Endothelial cell of umbilical vein (primary cell): ENCODE results near the gene SMIM44. TPM values are rescaled to one million over a fixed set of nuclear protein-coding genes. Genes with fewer than 3 reads are reported as not detected.

Source experiments
- BruUV-seq: library from RNA; stranded (reverse); fragments of 400-500 nt; replicated peaks from 2 replicates; lab custom pipeline; 2021; lab: Mats Ljungman, UMichigan
- CTCF ChIA-PET: fragments of 300-600, 350-600 bp; sonication (Branson Sonifier 250); formaldehyde crosslinking; loops from one replicate; lab custom pipeline; 2021; ENCODE audit warnings: antibody characterized with exemption, inconsistent platforms; lab: Charles Lee
- POLR2A ChIA-PET: fragments of 300-600, 350-600 bp; sonication (Branson Sonifier 250); formaldehyde crosslinking; loops from one replicate; lab custom pipeline; 2021; ENCODE audit warnings: antibody characterized with exemption, inconsistent platforms; lab: Charles Lee
- DNase-seq: peaks from one replicate; pipeline ENCODE4 v3.0.0-alpha.2; 2011; ENCODE audit warnings: low read depth, low spot score
- FAIRE-seq: peaks from 2 replicates; lab custom pipeline; 2011; peaks lifted over from hg19 to GRCh38; lab: Jason Lieb, UNC
- H2AFZ ChIP-seq: 2 replicates; pipeline ENCODE4 v1.6.0; 2012; ENCODE audit warnings: low read depth, low read length, control low read depth, inconsistent platforms
- H3K27ac ChIP-seq: 2 replicates; pipeline ENCODE4 v1.5.1; 2011; ENCODE audit warnings: low read depth, mild to moderate bottlenecking, control low read depth, low read length, moderate library complexity; ENCODE audit not compliant: insufficient read depth
- H3K27me3 ChIP-seq, 2 experiments: 2 replicates each; pipeline versions ENCODE4 v1.6.0 to v1.6.1; 2011; ENCODE audit warnings: low read length in 2 of 2, mixed read lengths in 1 of 2; ENCODE audit not compliant: control insufficient read depth in 2 of 2, insufficient read depth in 2 of 2
- H3K36me3 ChIP-seq, 2 experiments: 2 replicates in 1 of 2; 3 replicates in 1 of 2; pipeline ENCODE4 v1.5.1; 2011; ENCODE audit warnings: low read length in 2 of 2, mild to moderate bottlenecking in 1 of 2, moderate library complexity in 1 of 2; ENCODE audit not compliant: control insufficient read depth in 2 of 2, insufficient read depth in 2 of 2; ENCODE audit errors: extremely low read depth in 1 of 2
- H3K4me1 ChIP-seq: 3 replicates; pipeline ENCODE4 v1.5.1; 2011; ENCODE audit warnings: mild to moderate bottlenecking, low read length; ENCODE audit not compliant: control insufficient read depth, insufficient read depth; ENCODE audit errors: extremely low read depth
- H3K4me2 ChIP-seq: 2 replicates; pipeline ENCODE4 v1.6.1; 2011; ENCODE audit warnings: low read length, control low read depth, mixed read lengths; ENCODE audit not compliant: insufficient read depth
- H3K4me3 ChIP-seq, 3 experiments: fragments of 200-600 bp in 1 of 3; sonication (generic), shearing (Covaris generic) in 1 of 3; replicated peaks in 1 of 3; 2 replicates each; pipeline ENCODE4 v1.5.1; 2011 to 2016; ENCODE audit warnings: control low read depth in 3 of 3, low read length in 3 of 3, mild to moderate bottlenecking in 2 of 3, inconsistent platforms in 1 of 3, low read depth in 1 of 3, moderate library complexity in 1 of 3; ENCODE audit not compliant: insufficient read depth in 1 of 3
- H3K79me2 ChIP-seq: 2 replicates; pipeline ENCODE4 v1.6.0; 2012; ENCODE audit warnings: low read length, inconsistent platforms; ENCODE audit not compliant: control insufficient read depth, insufficient read depth
- H3K9ac ChIP-seq: replicated peaks from 2 replicates; pipeline ENCODE3; 2011; ENCODE audit warnings: low read length, control low read depth; ENCODE audit not compliant: insufficient read depth; ENCODE audit errors: extremely low read depth
- H3K9me1 ChIP-seq: replicated peaks from 3 replicates; pipeline ENCODE4 v1.6.0; 2011; ENCODE audit warnings: mild to moderate bottlenecking, low read length; ENCODE audit not compliant: control insufficient read depth, insufficient read depth; ENCODE audit errors: extremely low read depth
- H3K9me3 ChIP-seq: replicated peaks from 2 replicates; pipeline ENCODE4 v1.5.1; 2012; ENCODE audit warnings: low read length, inconsistent platforms; ENCODE audit not compliant: control insufficient read depth, insufficient read depth
- H4K20me1 ChIP-seq: replicated peaks from 2 replicates; pipeline ENCODE3; 2011; ENCODE audit warnings: mild to moderate bottlenecking, low read length; ENCODE audit not compliant: control insufficient read depth, insufficient read depth; ENCODE audit errors: extremely low read depth
- CTCF ChIP-seq, 2 donors: IDR thresholded peaks; 1 replicate in 1 of 2; 2 replicates in 1 of 2; pipeline ENCODE4 v1.5.1; 2011; ENCODE audit warnings: low read length in 2 of 2, mild to moderate bottlenecking in 2 of 2, moderate library complexity in 2 of 2, control low read depth in 1 of 2, inconsistent platforms in 1 of 2, low read depth in 1 of 2; ENCODE audit not compliant: insufficient read depth in 1 of 2; ENCODE audit errors: extremely low read depth in 1 of 2
- EZH2 ChIP-seq: IDR thresholded peaks from 2 replicates; pipeline ENCODE4 v1.6.1; 2012; ENCODE audit warnings: borderline replicate concordance, low read depth, mild to moderate bottlenecking, moderate library complexity, low read length, inconsistent platforms; ENCODE audit not compliant: severe bottlenecking
- FOS ChIP-seq: IDR thresholded peaks from 2 replicates; pipeline ENCODE4 v1.6.1; 2011; ENCODE audit warnings: mild to moderate bottlenecking, low read length, moderate library complexity, borderline replicate concordance; ENCODE audit not compliant: insufficient read depth
- GATA2 ChIP-seq: IDR thresholded peaks from 2 replicates; pipeline ENCODE4 v1.7.0; 2011; ENCODE audit warnings: low read depth, mild to moderate bottlenecking, moderate library complexity, mixed read lengths, low read length; ENCODE audit not compliant: insufficient read length, insufficient read depth
- JUN ChIP-seq: IDR thresholded peaks from 2 replicates; pipeline ENCODE4 v1.6.1; 2011; ENCODE audit warnings: borderline replicate concordance, low read depth; ENCODE audit not compliant: insufficient read length, insufficient read depth
- MYC ChIP-seq: IDR thresholded peaks from one replicate; pipeline ENCODE4 v1.6.1; 2011; ENCODE audit warnings: mild to moderate bottlenecking, low read depth, low read length
- POLR2AphosphoS5 ChIP-seq: IDR thresholded peaks from 2 replicates; pipeline ENCODE4 v1.6.1; 2012; ENCODE audit warnings: low read depth, mild to moderate bottlenecking, control low read depth, low read length, moderate library complexity; ENCODE audit not compliant: insufficient read depth
- dilution Hi-C: fragments of 300-500 bp; cut with MboI; formaldehyde crosslinking; loops from one replicate; pipeline ENCODE4 v1.15.0; 2019; ENCODE audit warnings: low sequenced_read_pairs; ENCODE audit not compliant: extremely low pct_ligation_motif_present
- intact Hi-C: fragments of 100-400 bp; cut with micrococcal nuclease; formaldehyde crosslinking; loops from one replicate; pipeline ENCODE4 v1.10.0; 2022
- polyA plus RNA-seq, 4 experiments: library from polyadenylated mRNA; depleted of rRNA in 3 of 4; stranded (reverse) in 3 of 4; unstranded in 1 of 4; fragments of >200 nt; gene quantifications; 2 replicates each; pipeline versions ENCODE4 v1.2.1 to v1.2.3, GENCODE V29; 2011 to 2012; ENCODE audit warnings: missing spikeins in 1 of 4
- total RNA-seq: library from RNA; stranded (reverse); gene quantifications from 2 replicates; pipeline ENCODE4 v1.2.3, GENCODE V29; 2021

SMIM44 gene
- total and polyA plus RNA-seq, 2 donors (not counting 3 experiments of a cell fraction or from before 2014, with no cell fraction given), result not detected

GRCh38 chr19:3513229-3514140, 30.2 kb upstream of the SMIM44 start:
- Histone ChIP-seq H3K4me1 (no peaks in the 10 kb centered on the region), H3K9ac (no peak overlapping the region), H3K9me3 (no peaks in the 10 kb centered on the region), H3K79me2 (peaks cover 93% of the 10 kb centered on the region), H3K27ac (no peak overlapping the region), H4K20me1 (no peaks in the 10 kb centered on the region), H3K4me3 (no peak overlapping the region), H3K4me2 (no peak overlapping the region), H3K36me3 (peaks cover 0 to 16% of the 10 kb centered on the region in 2 experiments), H3K9me1 (no peaks in the 10 kb centered on the region), H2AFZ (no peak overlapping the region), H3K27me3 (no peaks in the 10 kb centered on the region)
- TF ChIP-seq FOS (no peak), POLR2AphosphoS5 (no peak), CTCF (IDR thresholded peaks at IDR 0.05; ENCODE audit: extremely low read depth in 1 of 2, insufficient read depth in 1 of 2, low read depth in 1 of 2, low read length in 2 of 2) (no peak), MYC (no peak), EZH2 (no peak), JUN (no peak), GATA2 (no peak)
- FAIRE-seq (no peak), DNase-seq (no peak)
- dilution Hi-C loops (no loop called here), intact Hi-C loops (no loop called here)
- no TSS peak for BruUV-seq
- POLR2A ChIA-PET, result no interaction called here
- CTCF ChIA-PET, result no interaction called here
